Thyroid gland (tissue), 4 donors: Measurements from ENCODE around the gene SLC35D3.

Experiments used
- CTCF ChIP-seq, 6 experiments: fragments of 200-600 bp in 3 of 6; fragments of 450-650 bp in 3 of 6; sonication (generic) in 3 of 6; IDR thresholded peaks; one replicate each; pipeline ENCODE4 v1.5.1; 2016 to 2019; ENCODE audit warnings: antibody characterized with exemption in 6 of 6, mild to moderate bottlenecking in 2 of 6, inconsistent platforms in 1 of 6, moderate library complexity in 1 of 6
- POLR2A ChIP-seq, 2 donors: fragments of 450-650 bp; IDR thresholded peaks; one replicate each; pipeline ENCODE4 v1.6.1; 2017; ENCODE audit warnings: antibody characterized with exemption in 2 of 2, mild to moderate bottlenecking in 2 of 2, moderate library complexity in 1 of 2

GRCh38 chr6:136923116-136923953, 1.2 kb downstream of the SLC35D3 start:
- no peak for TF ChIP-seq POLR2A (IDR thresholded peaks at IDR 0.05)
- TF ChIP-seq CTCF (IDR thresholded peaks at IDR 0.05): no peak
